NCI-H1105 (cell line): ENCODE measurements around the gene P3H2.

Experiments
- DNase-seq: peaks from one replicate; lab custom pipeline; 2025; lab: John Stamatoyannopoulos, UW

P3H2 gene

GRCh38 chr3:190051641-190052040 is 69.1 kb downstream of the P3H2 start:
- DNase-seq: no peak

GRCh38 chr3:190048932-190049441 is 71.7 kb downstream of the P3H2 start:
- no peak for DNase-seq

GRCh38 chr3:190044974-190045373 is 75.7 kb downstream of the P3H2 start:
- no peak for DNase-seq

GRCh38 chr3:190044142-190044541 is 76.6 kb downstream of the P3H2 start:
- DNase-seq: no peak

GRCh38 chr3:190043741-190044140 is 77.0 kb downstream of the P3H2 start:
- no peak for DNase-seq

GRCh38 chr3:190042558-190042957 is 78.1 kb downstream of the P3H2 start:
- DNase-seq: no peak

- no peak for DNase-seq
These were observed 79.2 kb downstream of the P3H2 start for GRCh38 chr3:190041333-190042041.

- no peak for DNase-seq
These were observed 80.6 kb downstream of the P3H2 start for GRCh38 chr3:190040145-190040544.

GRCh38 chr3:190038050-190038933 is 82.4 kb downstream of the P3H2 start:
- peak; percentile 83 for DNase-seq

- no peak for DNase-seq
These were observed 84.1 kb downstream of the P3H2 start for GRCh38 chr3:190036631-190037030.

- DNase-seq: no peak
These were observed 86.3 kb downstream of the P3H2 start for GRCh38 chr3:190034446-190034845.

GRCh38 chr3:190032923-190033322 is 87.8 kb downstream of the P3H2 start:
- no peak for DNase-seq

- no peak for DNase-seq
These were observed 88.6 kb downstream of the P3H2 start for GRCh38 chr3:190031887-190032752.

- no peak for DNase-seq
These were observed 93.6 kb downstream of the P3H2 start for GRCh38 chr3:190027116-190027515.

GRCh38 chr3:190026154-190026553 is 94.5 kb downstream of the P3H2 start:
- no peak for DNase-seq

- DNase-seq: no peak
These were observed 95.8 kb downstream of the P3H2 start for GRCh38 chr3:190024912-190025311.

GRCh38 chr3:190019844-190020243 is 100.9 kb downstream of the P3H2 start:
- DNase-seq: no peak

GRCh38 chr3:190019006-190019405 is 101.7 kb downstream of the P3H2 start:
- no peak for DNase-seq

- no peak for DNase-seq
These were observed 102.2 kb downstream of the P3H2 start for GRCh38 chr3:190018460-190018859.

GRCh38 chr3:190017521-190018288 is 103.0 kb downstream of the P3H2 start:
- DNase-seq: peak; percentile 23

GRCh38 chr3:190016966-190017365 is 103.7 kb downstream of the P3H2 start:
- DNase-seq: no peak
